IPS-15b (cell line): ENCODE measurements around the gene R3HDM1.
A peak's percentile ranks its signal among the peaks of the same experiment; 100 is the strongest.
"Not testable (repeated sequence)": the region's sequence is repeated elsewhere in the genome, so short reads cannot be mapped to it uniquely, and the experiment has no call there.

Experiments
- H3K27me3 ChIP-seq: one replicate; pipeline ENCODE4 v1.6.1; 2013; ENCODE audit warnings: low read length; ENCODE audit not compliant: control insufficient read depth, insufficient read depth
- H3K36me3 ChIP-seq: one replicate; pipeline ENCODE4 v1.6.1; 2013; ENCODE audit warnings: low read length; ENCODE audit not compliant: control insufficient read depth, insufficient read depth
- H3K4me1 ChIP-seq: one replicate; pipeline ENCODE4 v1.6.1; 2013; ENCODE audit warnings: mild to moderate bottlenecking, low read length; ENCODE audit not compliant: control insufficient read depth, insufficient read depth
- H3K4me3 ChIP-seq: one replicate; pipeline ENCODE4 v1.5.1; 2013; ENCODE audit warnings: low read depth, low read length
- H3K9ac ChIP-seq: one replicate; pipeline ENCODE4 v1.6.1; 2013; ENCODE audit warnings: low read depth, mild to moderate bottlenecking, low read length
- H3K9me3 ChIP-seq: one replicate; pipeline ENCODE4 v1.6.1; 2013; ENCODE audit warnings: mild to moderate bottlenecking, low read length; ENCODE audit not compliant: control insufficient read depth, insufficient read depth

The R3HDM1 gene

GRCh38 chr2:135530313-135531230, 712 bp upstream of the R3HDM1 start, which contains the start of gene ZRANB3:
ZRANB3 (minus strand) TSS chr2:135531218.
- Histone ChIP-seq H3K27me3 (no peaks in the 10 kb centered on the region), H3K4me1 (no peaks in the 10 kb centered on the region), H3K4me3 (peak within 1 kb of the TSS; percentile 89), H3K36me3 (peaks cover 2% of the 10 kb centered on the region), H3K9me3 (no peaks in the 10 kb centered on the region), H3K9ac (peak within 1 kb of the TSS; percentile 92)

GRCh38 chr2:135532581-135532980, 1.3 kb downstream of the R3HDM1 start:
- no peaks in the 10 kb centered on the region for H3K9me3 ChIP-seq
- no peak overlapping the region for H3K9ac ChIP-seq
- peak overlapping the region; percentile 89 for H3K4me3 ChIP-seq
- H3K27me3 ChIP-seq = no peaks in the 10 kb centered on the region
- H3K4me1 ChIP-seq = no peaks in the 10 kb centered on the region
- H3K36me3 ChIP-seq = peaks cover 5% of the 10 kb centered on the region

- not testable (repeated sequence) for H3K4me3 ChIP-seq, H3K27me3 ChIP-seq, H3K9me3 ChIP-seq, H3K36me3 ChIP-seq, H3K4me1 ChIP-seq, H3K9ac ChIP-seq
Measured at GRCh38 chr2:135533545-135533944, 2.3 kb downstream of the R3HDM1 start.

- no peaks in the 10 kb centered on the region for H3K36me3 ChIP-seq
- H3K9me3 ChIP-seq = no peaks in the 10 kb centered on the region
- H3K4me3 ChIP-seq = no peak overlapping the region
- H3K27me3 ChIP-seq = no peaks in the 10 kb centered on the region
- H3K4me1 ChIP-seq = no peaks in the 10 kb centered on the region
- no peak overlapping the region for H3K9ac ChIP-seq
Measured at GRCh38 chr2:135546436-135546835, 15.2 kb downstream of the R3HDM1 start.

GRCh38 chr2:135547311-135547710, 16.0 kb downstream of the R3HDM1 start:
- Histone ChIP-seq H3K9me3 (no peaks in the 10 kb centered on the region), H3K4me3 (no peak overlapping the region), H3K9ac (no peak overlapping the region), H3K36me3 (no peaks in the 10 kb centered on the region), H3K4me1 (no peaks in the 10 kb centered on the region), H3K27me3 (no peaks in the 10 kb centered on the region)

GRCh38 chr2:135551356-135551755, 20.1 kb downstream of the R3HDM1 start:
- H3K36me3 ChIP-seq = no peaks in the 10 kb centered on the region
- H3K9me3 ChIP-seq = no peaks in the 10 kb centered on the region
- no peaks in the 10 kb centered on the region for H3K27me3 ChIP-seq
- H3K4me1 ChIP-seq = no peaks in the 10 kb centered on the region
- no peak overlapping the region for H3K9ac ChIP-seq
- no peak overlapping the region for H3K4me3 ChIP-seq

GRCh38 chr2:135552887-135553286, 21.6 kb downstream of the R3HDM1 start:
- no peaks in the 10 kb centered on the region for H3K36me3 ChIP-seq

GRCh38 chr2:135555311-135555710, 24.0 kb downstream of the R3HDM1 start:
- H3K36me3 ChIP-seq = no peaks in the 10 kb centered on the region
- H3K4me3 ChIP-seq = no peak overlapping the region
- no peaks in the 10 kb centered on the region for H3K4me1 ChIP-seq
- H3K9ac ChIP-seq = no peak overlapping the region
- H3K27me3 ChIP-seq = no peaks in the 10 kb centered on the region
- no peaks in the 10 kb centered on the region for H3K9me3 ChIP-seq

More at GRCh38 chr2:135552887-135553286, 21.6 kb downstream of the R3HDM1 start:
- Histone ChIP-seq H3K4me3 (no peak overlapping the region), H3K9ac (no peak overlapping the region), H3K9me3 (no peaks in the 10 kb centered on the region), H3K27me3 (no peaks in the 10 kb centered on the region), H3K4me1 (no peaks in the 10 kb centered on the region)

- Histone ChIP-seq H3K9ac (no peak overlapping the region), H3K9me3 (no peaks in the 10 kb centered on the region), H3K27me3 (no peaks in the 10 kb centered on the region), H3K4me1 (no peaks in the 10 kb centered on the region), H3K36me3 (no peaks in the 10 kb centered on the region), H3K4me3 (no peak overlapping the region)
Measured at GRCh38 chr2:135557530-135557929, 26.2 kb downstream of the R3HDM1 start.

GRCh38 chr2:135561925-135562324, 30.6 kb downstream of the R3HDM1 start:
- no peaks in the 10 kb centered on the region for H3K9me3 ChIP-seq
- H3K9ac ChIP-seq = no peak overlapping the region
- H3K4me3 ChIP-seq = no peak overlapping the region
- no peaks in the 10 kb centered on the region for H3K36me3 ChIP-seq
- no peaks in the 10 kb centered on the region for H3K4me1 ChIP-seq
- no peaks in the 10 kb centered on the region for H3K27me3 ChIP-seq

GRCh38 chr2:135563793-135564192, 32.5 kb downstream of the R3HDM1 start:
- Histone ChIP-seq H3K9me3 (no peaks in the 10 kb centered on the region), H3K27me3 (no peaks in the 10 kb centered on the region), H3K9ac (no peak overlapping the region), H3K4me1 (no peaks in the 10 kb centered on the region), H3K4me3 (no peak overlapping the region), H3K36me3 (no peaks in the 10 kb centered on the region)

- Histone ChIP-seq H3K9me3 (no peaks in the 10 kb centered on the region), H3K27me3 (no peaks in the 10 kb centered on the region), H3K4me3 (no peak overlapping the region), H3K9ac (no peak overlapping the region), H3K4me1 (no peaks in the 10 kb centered on the region), H3K36me3 (no peaks in the 10 kb centered on the region)
Measured at GRCh38 chr2:135570884-135571283, 39.6 kb downstream of the R3HDM1 start.
